WI38 (cell line): ENCODE data around the gene EPHA3.

Experiments used
- H3K4me3 ChIP-seq: 2 replicates; pipeline ENCODE4 v1.5.1; 2011; ENCODE audit warnings: low read depth, mild to moderate bottlenecking, control low read depth, low read length
- TF ChIP-seq, protein P1 (sequence below): IDR thresholded peaks from 2 replicates; pipeline ENCODE4 v1.5.1; 2012; ENCODE audit warnings: low read depth, mild to moderate bottlenecking, control low read depth, low read length

Gene EPHA3

DNA sequence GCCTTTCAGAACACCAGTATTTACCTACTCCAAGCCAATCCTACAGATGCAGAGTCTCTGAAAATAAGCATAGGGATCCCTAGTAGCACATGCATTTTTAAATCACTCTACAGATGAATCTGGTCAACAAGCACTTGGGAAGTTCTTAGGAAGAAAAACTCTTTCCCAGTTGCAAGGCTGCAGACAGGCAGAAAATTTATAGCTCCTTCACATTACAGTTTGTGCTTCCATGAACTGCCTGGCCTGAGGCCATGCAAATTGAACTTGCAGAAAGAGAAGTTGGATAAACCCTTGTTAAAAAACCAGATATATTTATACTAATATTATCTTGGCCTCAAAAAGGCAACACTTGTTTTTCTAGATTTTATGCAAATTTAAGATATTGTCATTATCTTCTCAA is 256.9 kb downstream of the EPHA3 start:
- TF ChIP-seq, protein P1, sequence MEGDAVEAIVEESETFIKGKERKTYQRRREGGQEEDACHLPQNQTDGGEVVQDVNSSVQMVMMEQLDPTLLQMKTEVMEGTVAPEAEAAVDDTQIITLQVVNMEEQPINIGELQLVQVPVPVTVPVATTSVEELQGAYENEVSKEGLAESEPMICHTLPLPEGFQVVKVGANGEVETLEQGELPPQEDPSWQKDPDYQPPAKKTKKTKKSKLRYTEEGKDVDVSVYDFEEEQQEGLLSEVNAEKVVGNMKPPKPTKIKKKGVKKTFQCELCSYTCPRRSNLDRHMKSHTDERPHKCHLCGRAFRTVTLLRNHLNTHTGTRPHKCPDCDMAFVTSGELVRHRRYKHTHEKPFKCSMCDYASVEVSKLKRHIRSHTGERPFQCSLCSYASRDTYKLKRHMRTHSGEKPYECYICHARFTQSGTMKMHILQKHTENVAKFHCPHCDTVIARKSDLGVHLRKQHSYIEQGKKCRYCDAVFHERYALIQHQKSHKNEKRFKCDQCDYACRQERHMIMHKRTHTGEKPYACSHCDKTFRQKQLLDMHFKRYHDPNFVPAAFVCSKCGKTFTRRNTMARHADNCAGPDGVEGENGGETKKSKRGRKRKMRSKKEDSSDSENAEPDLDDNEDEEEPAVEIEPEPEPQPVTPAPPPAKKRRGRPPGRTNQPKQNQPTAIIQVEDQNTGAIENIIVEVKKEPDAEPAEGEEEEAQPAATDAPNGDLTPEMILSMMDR = no peak
- no peak overlapping the region for H3K4me3 ChIP-seq

GRCh38 chr3:89367166-89367565 is 259.7 kb downstream of the EPHA3 start:
- TF ChIP-seq, protein P1 = no peak
- no peak overlapping the region for H3K4me3 ChIP-seq

GRCh38 chr3:89368846-89369245 is 261.4 kb downstream of the EPHA3 start:
- TF ChIP-seq, protein P1 = no peak

DNA sequence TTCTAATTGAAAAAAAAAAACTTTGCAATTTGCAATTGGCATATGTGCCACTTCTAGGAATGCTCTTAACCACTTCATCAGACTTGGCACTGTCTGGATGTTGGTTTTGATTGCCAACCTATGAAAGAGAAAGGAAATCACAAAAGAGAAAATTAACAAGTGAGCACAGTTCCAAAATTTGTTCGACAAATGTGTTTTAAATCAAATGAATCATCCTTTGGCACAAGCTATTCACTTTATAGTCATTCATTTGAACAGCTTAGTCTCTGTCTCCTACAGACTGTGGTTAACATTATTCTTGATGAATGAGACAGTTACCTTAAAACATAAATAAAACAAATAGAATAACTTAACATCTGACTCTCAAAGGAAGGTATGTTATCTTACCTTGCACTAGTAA is 265.0 kb downstream of the EPHA3 start:
- no peak overlapping the region for H3K4me3 ChIP-seq
- TF ChIP-seq, protein P1 = no peak

More at GRCh38 chr3:89368846-89369245, 261.4 kb downstream of the EPHA3 start:
- H3K4me3 ChIP-seq = no peak overlapping the region

- TF ChIP-seq, protein P1 = no peak
- H3K4me3 ChIP-seq = no peak overlapping the region
These were observed 266.0 kb downstream of the EPHA3 start for GRCh38 chr3:89373434-89373833.

DNA sequence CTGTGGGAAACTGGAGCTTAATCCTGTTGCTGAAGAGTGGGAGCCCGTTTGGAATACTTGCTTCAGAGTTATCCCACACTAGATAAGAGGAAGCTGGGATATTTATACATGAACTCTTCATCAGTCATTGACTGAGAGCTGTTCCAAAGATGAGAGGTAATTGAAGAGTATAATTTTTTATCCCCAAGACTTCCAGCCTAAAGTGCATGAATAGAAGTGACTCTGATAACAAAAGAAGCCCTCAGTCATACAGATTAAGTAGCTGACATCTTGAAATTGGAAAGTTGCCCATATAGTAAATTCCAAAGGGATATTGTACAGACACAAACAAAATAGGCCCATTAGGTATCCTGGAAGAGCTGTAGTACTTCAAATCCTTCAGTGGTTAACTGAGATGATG is 268.0 kb downstream of the EPHA3 start:
- TF ChIP-seq, protein P1 = no peak
- no peak overlapping the region for H3K4me3 ChIP-seq

DNA sequence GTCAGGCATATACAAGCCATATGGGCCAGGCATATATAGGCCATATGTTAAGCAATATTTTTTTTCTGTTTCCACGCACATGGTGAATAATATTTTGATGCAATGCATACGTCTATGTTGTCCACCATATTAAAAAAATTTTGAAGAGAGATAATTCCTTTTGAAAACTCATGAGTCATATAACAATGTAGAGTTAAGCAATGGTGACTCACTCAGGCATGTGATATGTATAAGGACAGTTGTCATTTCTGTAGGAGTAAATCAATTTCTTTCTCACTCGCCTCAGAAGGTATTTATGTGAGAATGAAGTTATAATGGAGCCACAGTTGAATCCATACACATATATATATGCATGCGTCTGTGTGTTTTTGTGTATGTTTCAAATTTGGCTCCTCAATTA is 272.6 kb downstream of the EPHA3 start:
- TF ChIP-seq, protein P1 = no peak
- H3K4me3 ChIP-seq = no peak overlapping the region
